Glomerular endothelial cell (primary cell): ENCODE measurements around the gene AK2. TPM values are rescaled to one million over a fixed set of nuclear protein-coding genes. Genes with fewer than 3 reads are reported as not detected.
"Not testable (repeated sequence)": the region's sequence is repeated elsewhere in the genome, so short reads cannot be mapped to it uniquely, and the experiment has no call there.

Experiments used
- DNase-seq: peaks from one replicate; pipeline ENCODE4 v3.0.0-alpha.2; 2011; ENCODE audit warnings: low read depth, low spot score; ENCODE audit errors: extremely low read depth
- total RNA-seq: library from RNA; depleted of rRNA; stranded (reverse); fragments of >200 nt; gene quantifications from 2 replicates; pipeline ENCODE4 v1.2.3, GENCODE V29; 2015

AK2 gene
- total RNA-seq, 1 donor from 2014 or later: 151 TPM

GRCh38 chr1:33055210-33056008 is 18.7 kb upstream of the AK2 start:
- DNase-seq: peak; percentile 66

GRCh38 chr1:33050221-33051076 is 13.8 kb upstream of the AK2 start:
- no peak for DNase-seq

- no peak for DNase-seq
Observed at GRCh38 chr1:33049371-33049770, 12.7 kb upstream of the AK2 start.

GRCh38 chr1:33048426-33048825 is 11.7 kb upstream of the AK2 start:
- DNase-seq: no peak

- DNase-seq: no peak
Observed at GRCh38 chr1:33047839-33048305, 11.2 kb upstream of the AK2 start.

- DNase-seq: no peak
Observed at GRCh38 chr1:33047290-33047689, 10.6 kb upstream of the AK2 start.

GRCh38 chr1:33046234-33046633 is 9.6 kb upstream of the AK2 start:
- not testable (repeated sequence) for DNase-seq

- no peak for DNase-seq
Observed at GRCh38 chr1:33045814-33046213, 9.1 kb upstream of the AK2 start.

GRCh38 chr1:33045246-33045645 is 8.6 kb upstream of the AK2 start:
- no peak for DNase-seq

- no peak for DNase-seq
Observed at GRCh38 chr1:33043267-33044092, 6.8 kb upstream of the AK2 start.

GRCh38 chr1:33042831-33043230 is 6.1 kb upstream of the AK2 start:
- no peak for DNase-seq

- DNase-seq: no peak
Observed at GRCh38 chr1:33041026-33041425, 4.3 kb upstream of the AK2 start.

GRCh38 chr1:33039840-33040239 is 3.2 kb upstream of the AK2 start:
- DNase-seq: no peak

GRCh38 chr1:33036051-33036525 is 595 bp downstream of the AK2 start:
- no peak for DNase-seq

- no peak for DNase-seq
Observed at GRCh38 chr1:33032126-33032869, 4.4 kb downstream of the AK2 start.

- no peak for DNase-seq
Observed at GRCh38 chr1:33031506-33031905, 5.2 kb downstream of the AK2 start.

GRCh38 chr1:33030575-33030974 is 6.1 kb downstream of the AK2 start:
- DNase-seq: no peak

- no peak for DNase-seq
Observed at GRCh38 chr1:33029921-33030320, 6.8 kb downstream of the AK2 start.

- DNase-seq: no peak
Observed at GRCh38 chr1:33029209-33029608, 7.5 kb downstream of the AK2 start.

GRCh38 chr1:33025761-33026160 is 10.9 kb downstream of the AK2 start:
- no peak for DNase-seq
